ENCODE results near the gene NECAB3.
"Not testable (repeated sequence)": the region's sequence is repeated elsewhere in the genome, so short reads cannot be mapped to it uniquely, and the experiment has no call there.

The NECAB3 gene

GRCh38 chr20:33649201-33649681 lies 25.0 kb downstream of the NECAB3 start:
- ATAC-seq (replicated peaks) (no peak), DNase-seq (no peak)
- Mint-ChIP-seq H3K9me3 (no peaks in the 10 kb centered on the region), H3K36me3 (peaks cover 15 to 20% of the 10 kb centered on the region in 2 donors), H3K4me3 (no peak overlapping the region), H3K27ac (no peak overlapping the region), H3K4me1 (peaks cover 11 to 17% of the 10 kb centered on the region in 2 donors), H3K27me3 (no peaks in the 10 kb centered on the region)

DNA sequence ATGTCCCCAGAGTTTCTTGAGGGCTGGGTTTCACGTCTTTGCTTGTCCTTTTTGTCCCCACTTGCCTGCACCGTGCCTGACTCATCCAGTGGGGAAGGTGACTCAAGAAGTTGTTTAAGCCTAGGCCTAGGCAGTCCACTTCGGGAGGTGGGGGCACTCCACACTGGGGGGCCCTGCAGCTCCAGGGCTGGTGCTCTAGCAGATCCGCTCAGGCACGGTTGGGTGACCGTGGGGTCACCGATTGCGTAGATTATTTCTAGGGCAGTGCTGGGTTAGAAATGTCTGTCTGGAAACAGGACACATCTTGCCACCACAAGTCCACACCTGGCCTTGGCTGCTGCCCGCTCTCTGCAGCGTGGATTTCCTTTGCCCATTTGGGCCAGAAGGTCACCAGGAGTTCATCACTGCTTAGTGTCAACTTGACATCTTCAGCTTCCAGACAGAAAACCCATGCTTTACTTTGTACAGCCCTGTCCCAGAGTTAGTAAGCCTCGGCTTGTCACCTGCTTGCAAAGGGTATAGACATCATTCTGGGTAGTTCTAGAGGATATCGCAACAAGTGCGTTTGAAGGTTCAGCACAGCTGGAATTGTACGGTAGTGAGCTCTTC lies 25.7 kb downstream of the NECAB3 start:
- no peak for ATAC-seq (replicated peaks)

GRCh38 chr20:33647603-33648395 lies 26.4 kb downstream of the NECAB3 start:
- peak overlapping the region in 1 of 2 donors; percentile 9 for H3K4me3 Mint-ChIP-seq
- H3K36me3 Mint-ChIP-seq = peaks cover 15 to 20% of the 10 kb centered on the region in 2 donors
- no peaks in the 10 kb centered on the region for H3K9me3 Mint-ChIP-seq
- no peaks in the 10 kb centered on the region for H3K27me3 Mint-ChIP-seq
- no peak overlapping the region for H3K27ac Mint-ChIP-seq
- ATAC-seq (replicated peaks) (no peak), DNase-seq (no peak)
- H3K4me1 Mint-ChIP-seq = peaks cover 3 to 9% of the 10 kb centered on the region in 2 donors

More for the DNA sequence above, 25.7 kb downstream of the NECAB3 start:
- H3K4me3 Mint-ChIP-seq = no peak overlapping the region
- peaks cover 15 to 20% of the 10 kb centered on the region in 2 donors for H3K36me3 Mint-ChIP-seq
- H3K27ac Mint-ChIP-seq = no peak overlapping the region
- no peaks in the 10 kb centered on the region for H3K27me3 Mint-ChIP-seq
- H3K9me3 Mint-ChIP-seq = no peaks in the 10 kb centered on the region
- no peak for DNase-seq
- H3K4me1 Mint-ChIP-seq = peaks cover 8 to 16% of the 10 kb centered on the region in 2 donors

DNA sequence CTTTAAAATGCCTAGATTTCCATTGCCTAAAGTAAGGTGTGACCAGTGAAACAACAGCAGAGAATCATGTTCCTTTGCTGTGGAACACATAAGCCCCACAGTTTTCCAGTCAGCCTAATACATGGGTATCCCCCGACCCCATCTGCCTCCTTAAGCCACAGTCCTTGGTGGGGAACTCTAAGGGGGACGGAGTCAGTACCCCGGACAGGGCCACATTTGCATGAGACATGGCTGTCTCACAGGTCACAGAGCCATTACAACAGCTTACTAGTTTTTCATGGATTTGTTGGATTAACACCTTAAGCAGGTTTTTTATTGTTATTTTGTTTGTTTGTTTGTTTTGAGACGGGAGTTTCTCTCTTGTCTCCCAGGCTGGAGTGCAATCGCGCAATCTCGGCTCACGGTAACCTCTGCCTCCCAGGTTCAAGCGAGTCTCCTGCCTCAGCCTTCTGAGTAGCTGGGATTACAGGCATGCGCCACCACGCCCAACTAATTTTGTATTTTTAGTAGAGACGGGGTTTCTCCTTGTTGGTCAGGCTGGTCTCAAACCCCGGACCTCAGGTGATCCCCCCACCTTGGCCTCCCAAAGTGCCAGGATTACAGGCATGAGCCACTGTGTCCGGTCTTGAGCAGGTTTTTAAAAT lies 27.1 kb downstream of the NECAB3 start:
- H3K27me3 Mint-ChIP-seq; ATAC-seq (replicated peaks); H3K27ac Mint-ChIP-seq; H3K4me3 Mint-ChIP-seq; H3K9me3 Mint-ChIP-seq; H3K4me1 Mint-ChIP-seq; DNase-seq: not testable (repeated sequence)
- peaks cover 15 to 20% of the 10 kb centered on the region in 2 donors for H3K36me3 Mint-ChIP-seq

DNA sequence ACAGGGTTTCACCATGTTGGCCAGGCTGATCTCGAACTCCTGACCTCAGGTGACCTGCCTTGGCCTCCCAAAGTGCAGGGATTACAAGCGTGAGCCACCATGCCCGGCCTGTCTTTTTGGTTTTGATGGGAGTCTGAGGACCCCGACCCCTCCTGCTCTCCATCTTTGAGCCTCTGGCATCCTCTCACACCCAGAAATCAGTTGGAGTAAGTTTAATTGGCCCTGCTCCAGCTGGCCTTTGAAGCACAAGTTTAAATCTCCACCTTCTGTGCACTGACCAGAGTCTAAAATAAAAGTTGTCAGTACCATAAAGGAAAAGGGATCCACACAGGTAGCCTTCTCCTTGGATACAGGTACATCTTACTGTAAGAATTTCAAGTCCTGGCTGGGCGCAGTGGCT lies 28.0 kb downstream of the NECAB3 start:
- no peak overlapping the region for H3K27ac Mint-ChIP-seq

DNA sequence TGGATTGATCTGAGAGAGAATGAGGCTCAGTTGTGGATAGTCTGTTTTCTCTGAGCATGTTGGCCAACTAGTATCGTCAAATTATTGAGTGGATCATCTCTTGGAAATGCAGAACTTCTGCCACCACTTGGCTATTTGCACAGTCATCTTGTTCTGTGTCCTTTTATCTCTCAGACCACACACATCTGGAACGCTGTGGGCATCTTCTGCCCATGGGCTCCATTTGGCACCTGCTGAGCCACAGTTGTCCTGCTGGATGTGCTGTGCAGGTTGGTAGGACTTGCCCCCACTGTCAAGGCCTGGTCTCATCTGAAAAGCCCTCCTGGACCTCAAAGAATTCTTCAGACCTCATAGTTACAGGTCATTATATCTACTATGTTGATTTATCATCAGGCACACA lies 28.8 kb downstream of the NECAB3 start:
- no peak overlapping the region for H3K4me3 Mint-ChIP-seq
- ATAC-seq (replicated peaks) (no peak), DNase-seq (no peak)
- no peaks in the 10 kb centered on the region for H3K9me3 Mint-ChIP-seq
- peaks cover 19 to 32% of the 10 kb centered on the region in 2 donors for H3K36me3 Mint-ChIP-seq
- peaks cover 0 to 3% of the 10 kb centered on the region in 2 donors for H3K4me1 Mint-ChIP-seq
- no peak overlapping the region for H3K27ac Mint-ChIP-seq
- H3K27me3 Mint-ChIP-seq = no peaks in the 10 kb centered on the region

More for the DNA sequence above, 28.0 kb downstream of the NECAB3 start:
- DNase-seq = no peak
- Mint-ChIP-seq H3K9me3 (no peaks in the 10 kb centered on the region), H3K4me1 (peaks cover 0 to 3% of the 10 kb centered on the region in 2 donors), H3K27me3 (no peaks in the 10 kb centered on the region), H3K36me3 (peaks cover 15 to 25% of the 10 kb centered on the region in 2 donors), H3K4me3 (no peak overlapping the region)
- no peak for ATAC-seq (replicated peaks)

GRCh38 chr20:33645072-33645358 lies 29.2 kb downstream of the NECAB3 start:
- H3K4me1 Mint-ChIP-seq = peaks cover 0 to 3% of the 10 kb centered on the region in 2 donors
- DNase-seq (no peak), ATAC-seq (replicated peaks) (no peak)
- H3K27me3 Mint-ChIP-seq = no peaks in the 10 kb centered on the region
- no peak overlapping the region for H3K27ac Mint-ChIP-seq
- peaks cover 23 to 36% of the 10 kb centered on the region in 2 donors for H3K36me3 Mint-ChIP-seq
- no peak overlapping the region for H3K4me3 Mint-ChIP-seq
- H3K9me3 Mint-ChIP-seq = no peaks in the 10 kb centered on the region

- Mint-ChIP-seq H3K4me3 (no peak overlapping the region), H3K27me3 (no peaks in the 10 kb centered on the region), H3K4me1 (peaks cover 0 to 3% of the 10 kb centered on the region in 2 donors), H3K9me3 (no peaks in the 10 kb centered on the region), H3K27ac (no peak overlapping the region), H3K36me3 (peaks cover 28 to 40% of the 10 kb centered on the region in 2 donors)
- no peak for DNase-seq
- no peak for ATAC-seq (replicated peaks)
These were observed 29.7 kb downstream of the NECAB3 start for GRCh38 chr20:33644313-33645071.

DNA sequence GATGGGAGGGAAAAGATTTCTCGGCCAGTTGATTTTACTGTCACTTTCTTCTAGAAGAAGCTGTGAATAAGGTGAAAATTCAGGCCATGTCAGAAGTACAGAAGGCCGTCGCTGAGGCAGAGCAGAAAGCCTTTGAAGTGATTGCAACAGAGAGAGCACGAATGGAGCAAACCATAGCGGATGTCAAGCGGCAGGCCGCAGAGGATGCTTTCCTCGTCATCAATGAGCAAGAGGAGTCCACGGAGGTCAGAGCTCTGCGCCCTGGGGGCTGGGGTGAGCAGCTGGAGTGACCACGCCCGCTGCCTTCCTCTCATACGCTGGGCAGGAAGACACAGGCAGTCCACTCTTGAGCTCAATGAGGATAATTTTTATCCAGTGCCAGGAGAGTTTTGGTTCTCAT lies 33.9 kb downstream of the NECAB3 start:
- ATAC-seq (replicated peaks) = no peak
- Mint-ChIP-seq H3K36me3 (peaks cover 37 to 50% of the 10 kb centered on the region in 2 donors), H3K4me3 (no peak overlapping the region), H3K9me3 (no peaks in the 10 kb centered on the region), H3K27me3 (no peaks in the 10 kb centered on the region), H3K27ac (no peak overlapping the region), H3K4me1 (no peaks in the 10 kb centered on the region)
- no peak for DNase-seq

- H3K4me1 Mint-ChIP-seq = no peaks in the 10 kb centered on the region
- no peak overlapping the region for H3K27ac Mint-ChIP-seq
- no peaks in the 10 kb centered on the region for H3K9me3 Mint-ChIP-seq
- DNase-seq (no peak), ATAC-seq (replicated peaks) (no peak)
- peaks cover 31 to 40% of the 10 kb centered on the region in 2 donors for H3K36me3 Mint-ChIP-seq
- H3K27me3 Mint-ChIP-seq = no peaks in the 10 kb centered on the region
- H3K4me3 Mint-ChIP-seq = no peak overlapping the region
These were observed 37.5 kb downstream of the NECAB3 start for GRCh38 chr20:33636776-33637175.

DNA sequence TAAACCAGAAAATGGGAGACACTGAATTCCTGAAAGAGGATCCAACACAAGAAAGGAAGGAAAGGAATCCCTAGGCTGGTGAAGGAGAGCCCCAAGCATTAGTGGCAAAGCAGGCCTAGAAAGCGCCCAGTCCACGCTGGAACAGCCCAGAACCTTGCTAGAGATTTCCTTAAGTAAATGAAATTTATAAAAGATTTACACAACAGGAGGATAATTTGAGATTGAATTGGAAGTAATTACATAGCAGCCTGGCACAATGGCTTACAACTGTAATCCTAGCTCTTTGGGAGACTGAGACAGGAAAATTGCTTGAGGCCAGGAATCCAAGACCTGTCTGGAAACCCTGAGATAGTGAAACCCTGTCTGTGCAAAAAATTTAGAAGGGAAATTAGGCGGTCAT lies 38.9 kb downstream of the NECAB3 start:
- H3K4me3 Mint-ChIP-seq = no peak overlapping the region
- ATAC-seq (replicated peaks) = no peak
- no peaks in the 10 kb centered on the region for H3K27me3 Mint-ChIP-seq
- no peak overlapping the region for H3K27ac Mint-ChIP-seq
- H3K36me3 Mint-ChIP-seq = peaks cover 33 to 38% of the 10 kb centered on the region in 2 donors
- H3K9me3 Mint-ChIP-seq = no peaks in the 10 kb centered on the region
- no peak for DNase-seq
- no peaks in the 10 kb centered on the region for H3K4me1 Mint-ChIP-seq

GRCh38 chr20:33631910-33632309 lies 42.3 kb downstream of the NECAB3 start:
- not testable (repeated sequence) for H3K4me1 Mint-ChIP-seq; H3K27me3 Mint-ChIP-seq; H3K9me3 Mint-ChIP-seq; H3K27ac Mint-ChIP-seq; ATAC-seq (replicated peaks); DNase-seq; H3K4me3 Mint-ChIP-seq
- H3K36me3 Mint-ChIP-seq = peaks cover 33 to 45% of the 10 kb centered on the region in 2 donors

DNA sequence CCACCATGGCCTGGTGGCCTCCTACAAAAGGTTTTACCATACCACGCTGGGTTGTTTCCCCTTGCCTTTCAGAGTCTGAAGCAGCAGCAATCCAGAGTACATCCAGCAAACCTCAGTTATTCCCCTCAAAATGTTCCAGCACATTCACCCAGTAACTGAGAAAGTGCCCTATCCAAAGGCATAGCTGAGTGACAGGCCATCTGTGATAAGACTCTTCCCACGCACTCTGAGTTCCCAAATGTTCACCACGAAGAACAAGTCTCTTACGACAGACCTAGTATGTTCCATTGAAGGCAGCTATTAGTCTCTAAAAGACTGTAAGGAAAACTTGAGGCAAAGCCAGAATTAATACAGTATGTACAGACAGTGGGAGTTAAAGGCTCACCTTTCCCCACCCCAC lies 43.7 kb downstream of the NECAB3 start:
- no peaks in the 10 kb centered on the region for H3K27me3 Mint-ChIP-seq
- no peak overlapping the region for H3K27ac Mint-ChIP-seq
- H3K9me3 Mint-ChIP-seq = peaks cover 0 to 1% of the 10 kb centered on the region in 2 donors
- no peak overlapping the region for H3K4me3 Mint-ChIP-seq
- ATAC-seq (replicated peaks) = no peak
- H3K4me1 Mint-ChIP-seq = no peaks in the 10 kb centered on the region
- H3K36me3 Mint-ChIP-seq = peaks cover 35 to 54% of the 10 kb centered on the region in 2 donors
- DNase-seq = no peak

GRCh38 chr20:33629979-33630378 lies 44.2 kb downstream of the NECAB3 start:
- ATAC-seq (replicated peaks) = no peak
- Mint-ChIP-seq H3K27me3 (no peaks in the 10 kb centered on the region), H3K4me3 (no peak overlapping the region), H3K4me1 (peaks cover 0 to 2% of the 10 kb centered on the region in 2 donors), H3K36me3 (peaks cover 40 to 60% of the 10 kb centered on the region in 2 donors), H3K27ac (no peak overlapping the region), H3K9me3 (peaks cover 0 to 1% of the 10 kb centered on the region in 2 donors)
- no peak for DNase-seq

Data from stimulated activated naive B cell treated with anti-CD40 and anti-IgM and Interleukin-4, amounts not matched to agents 10 μg/mL and 1 μg/mL and 100 μg/mL, for 72 hours (primary cell).